OCI-LY7 (cell line): ENCODE results near the gene ACIN1.

Source experiments
- CTCF ChIP-seq: fragments of 200-600 bp; sonication (generic); conservative IDR thresholded peaks from 2 replicates; pipeline ENCODE4 v1.5.1; 2014; ENCODE audit warnings: mild to moderate bottlenecking, antibody characterized with exemption, low read length, moderate library complexity, mixed read lengths
- EZH2phosphoT487 ChIP-seq: fragments of 200-600 bp; sonication (generic); IDR thresholded peaks from 2 replicates; pipeline ENCODE4 v1.6.1; 2018; ENCODE audit warnings: low read depth, borderline replicate concordance, mild to moderate bottlenecking, mixed run types, antibody characterized with exemption, low read length, moderate library complexity, mixed read lengths

- TF ChIP-seq CTCF (no peak), EZH2phosphoT487 (no peak)
Measured at GRCh38 chr14:23071921-23072539, 22.9 kb downstream of the ACIN1 start.
